Skin epidermis (tissue), 12 donors: Measurements from ENCODE around the gene EFCAB10.
"Not testable (repeated sequence)": the region's sequence is repeated elsewhere in the genome, so short reads cannot be mapped to it uniquely, and the experiment has no call there.

Experiments
- H3K27ac ChIP-seq, 21 experiments: fragments of 200-600 bp; sonication (generic) in 11 of 21; one replicate each; pipeline ENCODE4 v1.5.0; 2020; ENCODE audit warnings: mild to moderate bottlenecking in 3 of 21, inconsistent platforms in 2 of 21, moderate library complexity in 2 of 21
- H3K4me3 ChIP-seq, 7 experiments: fragments of 200-600 bp; sonication (generic) in 2 of 7; one replicate each; pipeline ENCODE4 v1.5.0; 2020; ENCODE audit warnings: inconsistent platforms in 2 of 7, mild to moderate bottlenecking in 2 of 7, moderate library complexity in 1 of 7

EFCAB10 gene

DNA sequence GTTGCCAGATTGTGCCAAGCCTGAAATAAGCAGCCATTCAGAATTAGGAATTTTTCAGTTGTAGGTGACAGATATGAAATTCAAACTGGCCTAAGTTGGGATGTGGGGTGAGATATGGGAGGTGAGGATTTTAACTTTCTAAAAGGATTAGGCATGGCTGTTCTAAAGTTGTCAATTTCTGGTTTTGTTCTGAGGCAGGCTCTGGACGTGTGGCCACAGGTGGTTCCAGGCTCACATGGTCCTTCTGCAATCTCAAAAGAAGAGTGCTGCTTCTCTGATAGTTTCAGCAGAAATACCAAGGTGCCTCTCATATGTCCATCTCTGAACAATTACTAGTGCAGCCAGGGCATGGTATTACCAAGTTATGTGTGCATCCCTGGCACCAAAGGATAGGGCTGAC lies 21.4 kb downstream of the EFCAB10 start:
- Histone ChIP-seq H3K4me3 (no peak overlapping the region), H3K27ac (no peak overlapping the region)

DNA sequence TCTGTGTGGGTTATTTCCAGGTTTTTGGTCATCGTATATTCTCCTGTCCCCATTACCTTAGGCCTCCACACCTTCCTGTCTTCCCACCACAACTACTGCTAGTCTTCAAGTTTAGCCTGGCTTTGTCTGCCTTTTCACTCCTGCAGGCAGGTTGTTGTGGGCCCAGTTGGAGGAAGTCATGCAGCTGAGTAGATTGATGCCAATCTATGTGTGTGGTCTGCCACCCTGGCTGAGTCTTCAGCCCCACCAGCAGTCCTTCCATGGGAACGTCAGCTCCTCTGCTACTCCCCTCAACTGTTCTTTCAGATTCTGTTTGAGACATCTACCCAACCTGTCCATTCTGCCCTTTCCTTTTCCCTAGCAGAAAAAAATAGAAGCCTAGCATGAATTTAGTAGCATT lies 43.0 kb downstream of the EFCAB10 start:
- H3K4me3 ChIP-seq, result no peak overlapping the region

DNA sequence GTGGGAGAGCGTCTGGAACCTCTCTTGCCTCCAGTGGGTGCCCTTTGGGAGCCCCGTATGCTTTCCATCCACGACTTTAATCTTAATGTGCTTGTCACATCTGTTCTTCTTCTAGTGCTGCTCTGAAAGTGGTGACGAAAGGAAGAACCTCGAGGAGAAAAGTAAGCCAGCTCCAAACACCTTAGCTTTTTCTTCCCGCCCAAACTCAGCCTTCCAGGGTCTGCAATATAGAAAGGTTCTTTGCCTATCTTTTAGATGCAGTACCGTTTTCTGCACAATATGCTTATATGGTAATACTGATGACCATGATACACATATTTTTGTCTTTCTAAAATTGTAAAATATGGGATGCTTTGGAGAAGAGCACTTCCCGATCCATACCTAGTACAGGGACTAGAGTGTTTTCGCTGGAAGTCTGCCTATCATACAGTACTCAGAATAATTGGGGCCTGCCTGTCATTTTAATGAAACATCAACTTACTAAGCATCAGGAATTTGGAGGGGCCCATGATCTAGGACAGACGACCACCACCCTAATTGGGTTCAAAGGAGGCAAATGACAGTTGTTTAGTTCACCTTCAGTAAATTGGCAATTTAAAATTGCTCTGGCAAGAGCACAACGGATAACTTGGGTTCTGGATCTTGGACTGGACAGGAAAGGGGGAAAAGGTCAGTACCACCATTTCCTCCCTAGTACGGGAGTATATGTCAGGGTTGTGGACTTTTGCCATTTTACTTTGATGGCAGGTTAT lies 48.4 kb downstream of the EFCAB10 start:
- peak overlapping the region; percentile 65 to 96 (median 91) for H3K27ac ChIP-seq
- peak overlapping the region; percentile 54 to 98 (median 68) for H3K4me3 ChIP-seq

More for the DNA sequence above, 43.0 kb downstream of the EFCAB10 start:
- H3K27ac ChIP-seq, result no peak overlapping the region

DNA sequence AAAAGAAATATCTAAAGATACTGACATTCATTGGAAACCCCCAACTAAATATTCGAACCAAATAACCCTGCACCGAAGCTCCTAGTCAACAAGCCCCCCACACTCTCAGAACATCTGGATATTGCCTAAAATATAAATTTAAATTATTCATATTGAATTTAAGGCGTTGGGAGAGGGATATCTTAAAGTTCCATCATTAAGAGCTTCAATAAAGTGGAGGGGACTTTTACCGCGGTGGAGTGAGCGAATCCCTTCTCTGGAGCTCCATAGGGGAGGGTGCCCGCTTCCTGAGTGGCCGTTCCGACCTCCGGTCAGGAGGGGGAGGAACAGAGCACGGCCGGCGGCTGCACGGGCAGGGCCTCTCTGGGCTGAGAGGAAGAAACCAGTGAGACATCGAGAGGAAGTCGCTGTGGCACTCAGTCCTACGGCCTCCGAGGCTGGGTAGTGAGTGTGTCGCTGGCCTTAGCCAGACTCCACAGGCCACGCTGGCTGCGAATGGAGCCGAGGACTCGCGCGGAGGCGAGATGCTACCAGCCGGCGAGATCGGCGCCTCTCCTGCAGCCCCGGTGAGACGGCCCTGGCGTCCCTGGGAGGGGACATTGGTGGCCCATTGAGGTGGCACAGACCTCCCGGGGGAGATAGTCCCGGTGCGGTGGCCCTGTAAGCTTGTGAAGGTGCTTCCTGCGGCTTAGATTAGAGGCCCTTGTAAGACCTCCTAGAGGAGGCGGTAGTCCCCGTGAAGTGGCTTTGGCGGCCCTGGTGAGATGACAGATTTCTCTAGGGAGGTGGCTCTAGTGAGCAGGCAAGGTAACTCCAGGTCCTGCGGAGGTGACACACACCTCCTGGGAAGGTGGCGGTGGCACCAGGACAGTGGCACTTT lies 49.3 kb downstream of the EFCAB10 start, which contains the start of gene RINT1:
TSS of gene RINT1 (plus strand) at position 410 of the 880 bp plus-strand sequence. CDS start at position 525, 115 bp downstream.
- H3K27ac ChIP-seq, result peak within 1 kb of the TSS; percentile 65 to 96 (median 91)
- H3K4me3 ChIP-seq, result peak within 1 kb of the TSS; percentile 54 to 98 (median 68)

DNA sequence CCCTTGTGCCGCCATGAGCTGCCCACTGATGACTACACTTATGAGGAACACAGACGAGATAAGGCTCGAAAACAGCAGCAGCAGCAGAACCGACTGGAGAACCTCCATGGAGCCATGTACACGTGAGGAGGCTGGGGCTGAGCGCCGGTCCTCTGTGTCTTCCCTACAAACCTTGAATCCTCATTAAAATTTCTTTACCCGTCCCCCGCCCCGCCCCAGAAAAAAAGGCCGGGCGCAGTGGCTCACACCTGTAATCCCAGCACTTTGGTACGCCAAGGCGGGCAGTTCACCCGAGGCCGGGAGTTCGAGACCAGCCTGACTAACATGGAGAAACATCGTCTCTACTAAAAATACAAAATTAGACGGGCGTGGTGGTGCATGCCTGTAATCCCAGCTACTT lies 50.7 kb downstream of the EFCAB10 start:
- H3K4me3 ChIP-seq, result no peak overlapping the region
- no peak overlapping the region for H3K27ac ChIP-seq

DNA sequence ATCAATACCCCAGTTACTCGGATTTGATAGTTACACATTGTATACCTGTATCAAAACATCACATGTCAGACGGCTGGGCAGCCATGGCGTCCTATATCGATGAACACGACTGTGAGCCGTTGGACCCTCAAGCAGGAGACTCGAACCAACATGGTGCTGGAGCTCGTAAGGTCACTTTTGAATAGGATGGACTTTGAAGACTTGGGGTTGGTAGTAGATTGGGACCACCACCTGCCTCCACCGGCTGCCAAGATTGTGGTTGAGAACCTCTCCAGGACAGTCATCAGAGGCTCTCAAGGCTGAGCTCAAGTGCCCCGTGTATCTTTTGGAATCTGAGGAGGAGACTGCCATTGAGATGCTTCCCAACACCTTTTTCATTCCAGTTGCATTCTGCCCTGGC lies 51.2 kb downstream of the EFCAB10 start:
- Histone ChIP-seq H3K27ac (no peak overlapping the region), H3K4me3 (no peak overlapping the region)

DNA sequence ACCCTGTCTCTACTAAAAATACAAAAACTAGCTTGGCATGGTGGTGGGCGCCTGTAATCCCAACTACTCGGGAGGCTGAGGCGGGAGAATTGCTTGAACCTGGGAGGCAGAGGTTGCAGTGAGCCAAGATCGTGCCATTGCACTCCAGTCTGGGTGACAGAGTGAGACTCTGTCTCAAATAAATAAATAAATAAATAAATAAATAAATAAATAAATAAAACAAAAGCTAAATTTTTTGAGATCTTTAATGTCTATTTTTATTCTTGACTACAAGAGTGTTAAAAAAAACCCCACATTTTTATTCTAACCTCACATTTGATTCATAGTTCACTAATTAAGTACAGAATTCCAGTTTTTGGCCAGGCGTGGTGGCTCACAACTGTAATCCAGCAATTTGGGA lies 53.6 kb downstream of the EFCAB10 start:
- H3K27ac ChIP-seq, H3K4me3 ChIP-seq: not testable (repeated sequence)

DNA sequence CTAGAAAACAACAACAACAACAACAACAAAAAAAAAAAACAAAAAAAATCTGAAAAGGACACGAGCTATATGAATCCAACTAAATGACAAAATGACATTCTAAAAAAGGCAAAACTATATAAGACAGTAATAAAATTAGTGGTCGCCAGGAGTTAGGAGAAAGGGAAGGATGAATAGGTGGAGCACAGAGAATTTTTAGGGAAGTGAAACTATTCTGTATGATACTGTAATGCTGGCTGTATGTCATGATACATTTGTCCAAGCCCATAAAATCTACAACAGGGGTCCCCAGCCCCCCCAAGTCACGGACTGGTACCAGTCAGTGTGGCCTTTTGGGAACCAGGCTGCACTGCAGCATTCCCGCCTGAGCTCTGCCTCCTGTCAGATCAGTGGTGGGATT lies 56.5 kb downstream of the EFCAB10 start:
- no peak overlapping the region for H3K4me3 ChIP-seq
- H3K27ac ChIP-seq, result no peak overlapping the region

DNA sequence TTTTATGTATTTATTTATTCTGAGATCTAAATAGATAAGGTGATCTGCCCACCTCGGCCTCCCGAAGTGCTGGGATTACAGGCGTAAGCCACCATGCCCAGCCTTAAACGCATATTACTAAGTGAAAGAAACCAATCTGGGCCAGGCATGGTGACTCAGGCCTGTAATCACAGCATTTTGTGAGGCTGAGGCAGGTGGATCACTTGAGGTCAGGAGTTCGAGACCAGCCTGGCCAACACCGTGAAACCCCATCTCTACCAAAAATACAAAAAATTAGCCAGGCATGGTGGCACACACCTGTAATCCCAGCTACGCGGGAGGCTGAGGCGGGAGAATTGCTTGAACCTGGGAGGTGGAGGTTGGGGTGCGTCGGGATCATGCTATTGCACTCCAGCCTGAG lies 56.9 kb downstream of the EFCAB10 start:
- not testable (repeated sequence) for H3K27ac ChIP-seq, H3K4me3 ChIP-seq

DNA sequence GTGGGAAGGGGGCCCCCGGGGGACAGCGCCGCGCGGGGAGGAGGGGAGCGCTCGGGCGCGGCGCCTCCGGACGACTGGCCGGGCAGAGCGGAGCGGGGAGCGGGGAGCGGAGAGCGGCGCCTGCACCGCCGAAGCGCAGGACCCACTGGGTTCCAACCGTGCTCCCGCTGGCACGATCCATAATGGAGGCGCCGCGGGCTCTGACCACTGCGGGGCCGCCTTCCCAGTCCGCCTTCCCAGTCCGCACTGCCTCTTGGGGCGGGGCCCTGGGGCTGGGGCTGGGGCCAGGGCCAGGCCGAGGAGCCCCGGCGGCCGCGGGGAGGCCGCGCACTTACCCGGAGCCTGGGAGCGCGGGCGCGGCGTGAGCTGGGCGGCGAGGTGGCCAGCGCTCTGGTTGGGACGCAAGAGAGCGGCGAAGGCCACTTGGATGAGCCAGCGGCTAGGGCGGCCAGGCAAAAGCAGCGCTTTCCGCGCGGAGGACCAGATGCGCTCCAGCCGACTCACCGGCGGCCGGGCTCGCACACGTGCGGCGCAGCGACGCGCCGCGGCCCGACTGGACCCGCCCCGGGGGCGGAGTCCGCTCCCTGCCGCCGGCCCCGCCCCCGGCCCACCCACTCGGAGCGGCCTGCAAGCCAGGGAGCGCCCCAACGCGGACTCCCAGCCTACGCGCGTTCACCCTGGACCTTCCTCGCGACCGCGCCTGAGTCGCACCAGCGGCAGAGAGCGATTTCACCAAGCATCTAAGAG lies 59.4 kb downstream of the EFCAB10 start, which contains the start of gene PUS7:
TSS of gene PUS7 (minus strand) at position 555 of the 747 bp plus-strand sequence. CDS start 13,759 bp downstream, outside the sequence.
- peak within 1 kb of the TSS; percentile 48 to 94 (median 81) for H3K27ac ChIP-seq
- H3K4me3 ChIP-seq, result peak within 1 kb of the TSS; percentile 58 to 96 (median 74)

DNA sequence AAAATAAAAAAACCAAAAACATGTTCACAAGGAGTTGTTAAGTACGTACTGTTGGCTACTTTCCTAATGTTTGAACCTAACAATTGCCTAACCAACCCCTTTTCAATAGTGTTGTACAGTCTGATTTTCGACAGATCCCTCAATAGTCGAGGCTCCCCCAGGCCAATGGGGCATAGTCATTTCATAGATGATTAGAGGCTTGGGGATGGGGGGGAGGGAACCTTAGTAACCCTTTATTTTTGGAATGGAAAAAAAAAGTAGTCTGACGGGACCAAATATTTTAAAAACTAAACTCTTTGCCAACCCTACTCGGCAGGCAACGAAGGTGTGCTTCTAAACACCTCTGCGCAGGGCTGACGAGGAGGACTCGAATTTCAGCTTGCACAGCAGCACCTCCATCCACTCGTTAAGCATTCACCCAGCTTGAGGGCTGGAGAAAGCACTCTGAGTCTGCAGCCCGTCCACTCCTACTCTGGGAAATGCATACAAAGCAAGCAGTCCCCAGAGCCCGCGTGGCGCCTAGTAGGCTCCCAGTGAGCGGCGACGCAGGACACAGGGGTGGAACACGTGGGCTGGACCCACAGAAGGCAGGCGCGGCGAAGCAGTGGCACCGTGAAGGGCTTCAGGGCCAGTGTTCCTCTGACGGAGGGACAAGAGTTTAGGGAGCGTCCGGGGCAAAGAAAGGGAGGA lies 60.1 kb downstream of the EFCAB10 start:
- Histone ChIP-seq H3K27ac (peak overlapping the region; percentile 48 to 94 (median 81)), H3K4me3 (peak overlapping the region; percentile 58 to 96 (median 74))

DNA sequence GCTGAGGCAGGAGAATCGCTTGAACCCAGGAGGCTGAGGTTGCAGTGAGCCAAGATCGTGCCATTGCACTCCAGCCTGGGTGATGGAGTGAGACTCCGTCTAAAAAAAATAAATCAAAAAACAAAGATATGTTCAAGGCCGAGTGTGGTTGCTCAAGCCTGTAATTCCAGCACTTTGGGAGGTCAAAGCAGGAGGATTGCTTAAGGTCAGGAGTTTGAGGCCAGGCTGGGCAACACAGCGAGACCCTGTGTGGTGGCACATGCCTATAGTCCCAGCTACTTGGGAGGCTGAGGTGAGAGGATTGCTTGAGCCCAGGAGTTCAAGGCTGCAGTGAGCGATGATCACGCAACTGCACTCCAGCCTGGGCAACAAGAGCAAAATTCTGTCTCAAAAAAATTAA lies 60.7 kb downstream of the EFCAB10 start:
- H3K27ac ChIP-seq, result not testable (repeated sequence)
- peak overlapping the region in 3 of 7 experiments; percentile 58 to 96 (median 63) for H3K4me3 ChIP-seq

DNA sequence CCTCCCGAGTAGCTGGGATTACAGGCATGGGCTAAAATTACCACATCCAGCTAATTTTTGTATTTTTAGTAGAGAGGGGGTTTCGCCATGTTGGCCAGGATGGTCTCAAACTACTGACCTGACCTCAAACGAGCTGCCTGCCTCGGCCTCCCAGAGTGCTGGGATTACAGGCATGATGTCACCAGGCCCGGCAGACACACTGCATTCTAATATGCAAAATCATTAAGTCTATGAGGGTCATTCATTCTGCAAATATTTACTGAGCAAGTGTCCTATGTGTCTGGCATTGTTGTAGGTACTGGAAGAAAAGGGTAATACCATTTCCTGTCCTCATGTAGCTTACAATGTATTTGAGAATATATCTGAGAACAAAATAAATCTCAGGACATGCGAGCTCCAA lies 61.9 kb downstream of the EFCAB10 start:
- Histone ChIP-seq H3K27ac (no peak overlapping the region), H3K4me3 (no peak overlapping the region)

DNA sequence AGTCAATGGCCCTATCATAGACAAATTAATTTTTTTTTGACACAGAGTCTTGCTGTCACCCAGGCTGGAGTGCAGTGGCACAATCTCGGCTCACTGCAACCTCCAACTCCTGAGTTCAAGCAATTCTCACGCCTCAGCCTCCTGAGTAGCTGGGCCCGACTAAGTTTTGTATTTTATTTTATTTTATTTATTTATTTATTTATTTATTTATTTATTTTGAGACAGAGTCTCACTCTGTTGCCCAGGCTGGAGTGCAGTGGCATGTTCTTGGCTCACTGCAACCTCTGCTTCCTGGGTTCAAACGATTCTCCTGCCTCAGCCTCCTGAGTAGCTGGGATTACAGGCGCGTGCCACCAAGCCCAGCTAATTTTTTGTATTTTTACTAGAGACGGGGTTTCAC lies 65.7 kb downstream of the EFCAB10 start:
- H3K4me3 ChIP-seq, H3K27ac ChIP-seq: not testable (repeated sequence)
